SH-SY5Y (cell line): ENCODE measurements around the gene MAP3K4.

ENCODE experiments used
- GATA2 ChIP-seq: IDR thresholded peaks from 2 replicates; pipeline ENCODE4 v1.6.1; 2011; ENCODE audit warnings: mild to moderate bottlenecking, low read depth, low read length
- GATA3 ChIP-seq: IDR thresholded peaks from 2 replicates; pipeline ENCODE4 v1.6.1; 2011; ENCODE audit warnings: low read depth, mild to moderate bottlenecking, low read length, moderate library complexity

GRCh38 chr6:161151059-161151645 is 159.6 kb downstream of the MAP3K4 start:
- no peak for TF ChIP-seq GATA2
- no peak for TF ChIP-seq GATA3
